Calu3 (cell line): ENCODE measurements around the gene GOLGA6L25. TPM values are rescaled to one million over a fixed set of nuclear protein-coding genes. Genes with fewer than 3 reads are reported as not detected.
"Not testable (repeated sequence)": the region's sequence is repeated elsewhere in the genome, so short reads cannot be mapped to it uniquely, and the experiment has no call there.

Source experiments
- Bru-seq: library from RNA; stranded (reverse); fragments of 400-500 nt; gene quantifications from one replicate; lab custom pipeline; 2021; lab: Mats Ljungman, UMichigan
- BruChase-seq, 2 experiments: library from RNA; stranded (reverse); fragments of 400-500 nt; gene quantifications; one replicate each; lab custom pipeline; 2021; lab: Mats Ljungman, UMichigan
- BruUV-seq: library from RNA; stranded (reverse); fragments of 400-500 nt; replicated peaks from 2 replicates; lab custom pipeline; 2021; lab: Mats Ljungman, UMichigan
- CTCF ChIA-PET: fragments of 300-600 bp; sonication (Branson Sonifier 250); formaldehyde crosslinking; loops from one replicate; lab custom pipeline; 2022; ENCODE audit warnings: antibody characterized with exemption; lab: Charles Lee
- DNase-seq: peaks from one replicate; pipeline ENCODE4 v3.0.0; 2022
- H3K27ac Mint-ChIP-seq: one replicate; pipeline ENCODE4 v1.8.0; 2022; ENCODE audit warnings: mixed read lengths; ENCODE audit not compliant: unreplicated experiment
- H3K27me3 Mint-ChIP-seq: one replicate; pipeline ENCODE4 v1.8.0; 2022; ENCODE audit warnings: mixed read lengths; ENCODE audit not compliant: unreplicated experiment
- H3K36me3 Mint-ChIP-seq: one replicate; pipeline ENCODE4 v1.8.0; 2022; ENCODE audit warnings: mild to moderate bottlenecking, moderate library complexity, mixed read lengths; ENCODE audit not compliant: insufficient read depth, unreplicated experiment
- H3K4me1 Mint-ChIP-seq: one replicate; pipeline ENCODE4 v1.8.0; 2022; ENCODE audit warnings: mild to moderate bottlenecking, low read depth, mixed read lengths; ENCODE audit not compliant: unreplicated experiment
- H3K4me3 Mint-ChIP-seq: one replicate; pipeline ENCODE4 v1.8.0; 2022; ENCODE audit warnings: mild to moderate bottlenecking, low read depth, moderate library complexity, mixed read lengths; ENCODE audit not compliant: unreplicated experiment
- H3K9me3 Mint-ChIP-seq: one replicate; pipeline ENCODE4 v1.8.0; 2022; ENCODE audit warnings: low read depth, mixed read lengths; ENCODE audit not compliant: unreplicated experiment
- intact Hi-C: fragments of 100-400 bp; cut with micrococcal nuclease; formaldehyde crosslinking; loops from one replicate; pipeline ENCODE4 v1.10.0; 2022; ENCODE audit not compliant: unreplicated experiment
- long read RNA-seq: library from polyadenylated mRNA; stranded (forward); transcript quantifications from one replicate; pipeline ENCODE4 v2.0.0, GENCODE V29; 2022
- total RNA-seq: library from RNA; stranded (reverse); gene quantifications from 2 replicates; pipeline ENCODE4 v1.2.3, GENCODE V29; 2022

GOLGA6L25 gene
- total RNA-seq (not detected in 2 replicates), Bru-seq, nascent RNA (not detected), BruChase-seq, experiment 1, labeled RNA remaining after a 6-hour chase (not detected), BruChase-seq, experiment 2, labeled RNA remaining after a 2-hour chase (not detected)
- long read RNA-seq: 0 reads

- H3K4me3 Mint-ChIP-seq, H3K4me1 Mint-ChIP-seq, BruUV-seq, CTCF ChIA-PET, intact Hi-C loops, DNase-seq, H3K9me3 Mint-ChIP-seq, H3K36me3 Mint-ChIP-seq, H3K27ac Mint-ChIP-seq, H3K27me3 Mint-ChIP-seq: not testable (repeated sequence)
Observed at GRCh38 chr15:28553268-28553667, at the start of gene GOLGA6L25. Gene GOLGA6L25, plus strand, starts transcription at chr15:28553568. Its CDS starts 61 bp downstream, at chr15:28553629.

- H3K36me3 Mint-ChIP-seq, CTCF ChIA-PET, BruUV-seq, H3K4me3 Mint-ChIP-seq, DNase-seq, intact Hi-C loops, H3K27ac Mint-ChIP-seq, H3K9me3 Mint-ChIP-seq, H3K27me3 Mint-ChIP-seq, H3K4me1 Mint-ChIP-seq: not testable (repeated sequence)
Observed at GRCh38 chr15:28508217-28508889, 45.0 kb upstream of the GOLGA6L25 start.

- H3K27me3 Mint-ChIP-seq, H3K36me3 Mint-ChIP-seq, H3K4me1 Mint-ChIP-seq, H3K4me3 Mint-ChIP-seq, intact Hi-C loops, CTCF ChIA-PET, H3K9me3 Mint-ChIP-seq, H3K27ac Mint-ChIP-seq, DNase-seq, BruUV-seq: not testable (repeated sequence)
Observed at GRCh38 chr15:28514128-28514527, 39.2 kb upstream of the GOLGA6L25 start.

GRCh38 chr15:28515208-28515607 lies 38.2 kb upstream of the GOLGA6L25 start:
- H3K4me3 Mint-ChIP-seq, intact Hi-C loops, H3K27me3 Mint-ChIP-seq, DNase-seq, H3K4me1 Mint-ChIP-seq, BruUV-seq, H3K9me3 Mint-ChIP-seq, CTCF ChIA-PET, H3K36me3 Mint-ChIP-seq, H3K27ac Mint-ChIP-seq: not testable (repeated sequence)

GRCh38 chr15:28532954-28533353 lies 20.4 kb upstream of the GOLGA6L25 start, which contains the start of gene GOLGA8G:
Gene GOLGA8G, minus strand, starts transcription at chr15:28532971. Its CDS starts 62 bp downstream, at chr15:28532909.
- CTCF ChIA-PET, H3K4me3 Mint-ChIP-seq, H3K27ac Mint-ChIP-seq, H3K4me1 Mint-ChIP-seq, intact Hi-C loops, H3K9me3 Mint-ChIP-seq, H3K27me3 Mint-ChIP-seq, BruUV-seq, H3K36me3 Mint-ChIP-seq, DNase-seq: not testable (repeated sequence)

GRCh38 chr15:28573351-28573750 lies 20.0 kb downstream of the GOLGA6L25 start:
- not testable (repeated sequence) for BruUV-seq, H3K4me3 Mint-ChIP-seq

GRCh38 chr15:28588977-28589606 lies 35.7 kb downstream of the GOLGA6L25 start:
- CTCF ChIA-PET, H3K36me3 Mint-ChIP-seq, BruUV-seq, DNase-seq, H3K9me3 Mint-ChIP-seq, H3K27ac Mint-ChIP-seq, H3K27me3 Mint-ChIP-seq, H3K4me1 Mint-ChIP-seq, intact Hi-C loops: not testable (repeated sequence)
- H3K4me3 Mint-ChIP-seq: peak overlapping the region; percentile 56

More at GRCh38 chr15:28573351-28573750, 20.0 kb downstream of the GOLGA6L25 start:
- H3K9me3 Mint-ChIP-seq, CTCF ChIA-PET, H3K27ac Mint-ChIP-seq, DNase-seq, H3K4me1 Mint-ChIP-seq, intact Hi-C loops, H3K27me3 Mint-ChIP-seq, H3K36me3 Mint-ChIP-seq: not testable (repeated sequence)

GRCh38 chr15:28589769-28590168 lies 36.4 kb downstream of the GOLGA6L25 start:
- H3K27me3 Mint-ChIP-seq, H3K9me3 Mint-ChIP-seq, intact Hi-C loops, DNase-seq, H3K36me3 Mint-ChIP-seq, CTCF ChIA-PET, H3K4me1 Mint-ChIP-seq, BruUV-seq, H3K27ac Mint-ChIP-seq: not testable (repeated sequence)
- peak overlapping the region; percentile 56 for H3K4me3 Mint-ChIP-seq

- H3K4me1 Mint-ChIP-seq: not testable (repeated sequence)
Observed at GRCh38 chr15:28592395-28592794, 39.0 kb downstream of the GOLGA6L25 start.

More at GRCh38 chr15:28592395-28592794, 39.0 kb downstream of the GOLGA6L25 start:
- H3K36me3 Mint-ChIP-seq, intact Hi-C loops, BruUV-seq, H3K4me3 Mint-ChIP-seq, H3K27ac Mint-ChIP-seq, CTCF ChIA-PET, DNase-seq, H3K27me3 Mint-ChIP-seq, H3K9me3 Mint-ChIP-seq: not testable (repeated sequence)
